ENCODE measurements around the gene TFEB.

Gene TFEB

GRCh38 chr6:41677124-41677921 lies 58.1 kb downstream of the TFEB start:
- no peak for DNase-seq

- no peak for DNase-seq
These were observed 59.0 kb downstream of the TFEB start for GRCh38 chr6:41676431-41676830.

- no peak for DNase-seq
These were observed 59.4 kb downstream of the TFEB start for GRCh38 chr6:41675992-41676391.

GRCh38 chr6:41675176-41675775 lies 60.1 kb downstream of the TFEB start:
- DNase-seq: no peak

GRCh38 chr6:41674231-41675000 lies 61.0 kb downstream of the TFEB start:
- no peak for DNase-seq

GRCh38 chr6:41673704-41674000 lies 61.8 kb downstream of the TFEB start:
- no peak for DNase-seq

GRCh38 chr6:41672816-41673703 lies 62.3 kb downstream of the TFEB start:
- DNase-seq: no peak

- DNase-seq: no peak
These were observed 63.4 kb downstream of the TFEB start for GRCh38 chr6:41672016-41672415.

- DNase-seq: no peak
These were observed 64.0 kb downstream of the TFEB start for GRCh38 chr6:41671376-41671775.

GRCh38 chr6:41670703-41671360 lies 64.6 kb downstream of the TFEB start:
- DNase-seq: no peak

- DNase-seq: no peak
These were observed 66.4 kb downstream of the TFEB start for GRCh38 chr6:41668968-41669367.

- no peak for DNase-seq
These were observed 68.2 kb downstream of the TFEB start for GRCh38 chr6:41667195-41667594.

GRCh38 chr6:41664271-41664670 lies 71.1 kb downstream of the TFEB start:
- no peak for DNase-seq

- DNase-seq: no peak
These were observed 71.8 kb downstream of the TFEB start for GRCh38 chr6:41663568-41663967.

- DNase-seq: no peak
These were observed 75.5 kb downstream of the TFEB start for GRCh38 chr6:41659935-41660334.

- no peak for DNase-seq
These were observed 76.8 kb downstream of the TFEB start for GRCh38 chr6:41658636-41659035.

GRCh38 chr6:41657131-41658094 lies 78.0 kb downstream of the TFEB start:
- DNase-seq: no peak

- DNase-seq: no peak
These were observed 79.3 kb downstream of the TFEB start for GRCh38 chr6:41656002-41656691.

- no peak for DNase-seq
These were observed 79.8 kb downstream of the TFEB start for GRCh38 chr6:41655646-41656001.
